Neural cell (in vitro differentiated cells): ENCODE data around the gene CYB5A.

Experiments used
- CTCF ChIP-seq: fragments of 450-650 bp; IDR thresholded peaks from 2 replicates; pipeline ENCODE4 v1.5.1; 2014; ENCODE audit warnings: antibody characterized with exemption, mild to moderate bottlenecking, moderate library complexity; ENCODE audit not compliant: poor library complexity, severe bottlenecking
- EZH2 ChIP-seq: fragments of 200-600, 300-800 bp; shearing (Covaris generic), sonication (generic); IDR thresholded peaks from 2 replicates; pipeline ENCODE4 v1.6.1; 2014; ENCODE audit warnings: antibody characterized with exemption, low read length, borderline replicate concordance, mild to moderate bottlenecking; ENCODE audit not compliant: insufficient read depth, poor library complexity, severe bottlenecking
- TAF1 ChIP-seq: IDR thresholded peaks from 2 replicates; pipeline ENCODE4 v1.6.1; 2012; ENCODE audit warnings: low read depth

GRCh38 chr18:74337912-74338309 lies 46.1 kb upstream of the CYB5A start:
- TF ChIP-seq TAF1 (no peak), EZH2 (no peak), CTCF (no peak)
